Loucy (cell line): Measurements from ENCODE around the gene C10orf105.

Source experiments
- EZH2phosphoT487 ChIP-seq: fragments of 200-600 bp; IDR thresholded peaks from 2 replicates; pipeline ENCODE4 v1.6.1; 2018; ENCODE audit warnings: antibody characterized with exemption, mild to moderate bottlenecking, moderate library complexity, borderline replicate concordance
- TF ChIP-seq, protein P1 (sequence below): fragments of 200-600 bp; sonication (generic); conservative IDR thresholded peaks from 2 replicates; pipeline ENCODE4 v1.5.1; 2014; ENCODE audit warnings: mild to moderate bottlenecking, antibody characterized with exemption, low read length

- TF ChIP-seq, protein P1, sequence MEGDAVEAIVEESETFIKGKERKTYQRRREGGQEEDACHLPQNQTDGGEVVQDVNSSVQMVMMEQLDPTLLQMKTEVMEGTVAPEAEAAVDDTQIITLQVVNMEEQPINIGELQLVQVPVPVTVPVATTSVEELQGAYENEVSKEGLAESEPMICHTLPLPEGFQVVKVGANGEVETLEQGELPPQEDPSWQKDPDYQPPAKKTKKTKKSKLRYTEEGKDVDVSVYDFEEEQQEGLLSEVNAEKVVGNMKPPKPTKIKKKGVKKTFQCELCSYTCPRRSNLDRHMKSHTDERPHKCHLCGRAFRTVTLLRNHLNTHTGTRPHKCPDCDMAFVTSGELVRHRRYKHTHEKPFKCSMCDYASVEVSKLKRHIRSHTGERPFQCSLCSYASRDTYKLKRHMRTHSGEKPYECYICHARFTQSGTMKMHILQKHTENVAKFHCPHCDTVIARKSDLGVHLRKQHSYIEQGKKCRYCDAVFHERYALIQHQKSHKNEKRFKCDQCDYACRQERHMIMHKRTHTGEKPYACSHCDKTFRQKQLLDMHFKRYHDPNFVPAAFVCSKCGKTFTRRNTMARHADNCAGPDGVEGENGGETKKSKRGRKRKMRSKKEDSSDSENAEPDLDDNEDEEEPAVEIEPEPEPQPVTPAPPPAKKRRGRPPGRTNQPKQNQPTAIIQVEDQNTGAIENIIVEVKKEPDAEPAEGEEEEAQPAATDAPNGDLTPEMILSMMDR, result no peak
- TF ChIP-seq EZH2phosphoT487, result no peak
These were observed 31.3 kb downstream of the C10orf105 start for GRCh38 chr10:71688256-71688655.
